ENCODE data around the gene GABRD.

GABRD gene

GRCh38 chr1:2042830-2043773, 24.0 kb downstream of the GABRD start:
- no peak for FAIRE-seq

DNA sequence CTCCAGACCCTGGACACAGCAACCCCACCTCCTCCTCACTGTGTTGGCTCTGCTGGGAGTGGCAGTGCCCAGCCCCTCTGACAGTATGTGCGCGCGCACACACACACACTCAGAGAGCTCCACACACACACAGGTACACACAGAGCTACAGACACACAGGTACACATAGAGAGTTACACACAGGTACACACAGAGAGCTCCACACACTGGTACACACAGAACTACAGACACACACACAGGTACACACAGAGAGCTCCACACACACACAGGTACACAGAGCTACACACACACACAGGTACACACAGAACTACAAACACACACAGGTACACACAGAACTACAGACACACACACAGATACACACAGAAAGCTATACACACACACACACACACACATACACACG, 24.7 kb downstream of the GABRD start:
- FAIRE-seq = no peak

DNA sequence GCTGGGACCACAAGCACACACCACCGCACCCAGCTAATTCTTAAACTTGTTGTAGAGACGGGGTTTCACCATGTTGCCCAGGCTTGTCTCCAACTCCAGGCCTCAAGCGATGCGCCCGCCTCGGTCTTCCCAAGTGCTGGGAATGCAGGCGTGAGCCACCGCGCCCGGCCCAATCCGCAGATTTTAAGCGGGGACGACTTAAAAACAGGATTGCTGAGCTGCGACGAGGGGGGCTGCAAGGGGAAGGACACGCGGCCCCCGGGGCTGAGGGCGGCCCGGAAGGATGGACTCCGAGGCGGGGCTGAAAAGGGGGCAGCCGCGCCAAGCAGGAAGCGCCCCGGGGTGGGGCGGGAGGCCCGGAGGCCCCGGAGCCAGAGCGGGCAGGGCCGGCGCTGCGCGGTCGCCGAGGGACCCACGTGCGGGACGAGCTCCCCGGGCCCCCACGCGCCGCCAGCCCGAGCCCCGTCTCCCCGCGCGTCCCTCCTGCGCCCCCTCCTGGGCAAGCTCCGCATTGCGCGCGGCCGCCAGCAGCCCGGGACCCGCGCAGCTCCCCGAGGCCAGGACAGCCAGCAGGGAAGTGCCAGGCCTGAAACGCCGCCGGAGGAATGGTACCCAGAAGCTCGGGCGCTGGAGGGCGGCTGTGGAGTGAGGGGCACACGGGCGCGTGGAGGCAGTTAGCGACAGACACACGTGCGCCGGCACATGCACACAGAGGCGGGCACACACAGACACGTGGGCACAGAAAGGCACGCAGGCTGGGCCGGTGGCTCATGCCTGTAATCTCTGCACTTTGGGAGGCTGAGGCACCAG, 25.6 kb downstream of the GABRD start:
- no peak for FAIRE-seq

GRCh38 chr1:2045468-2046173, 26.5 kb downstream of the GABRD start:
- no peak for FAIRE-seq

GRCh38 chr1:2046174-2046917, 27.2 kb downstream of the GABRD start:
- FAIRE-seq = no peak

DNA sequence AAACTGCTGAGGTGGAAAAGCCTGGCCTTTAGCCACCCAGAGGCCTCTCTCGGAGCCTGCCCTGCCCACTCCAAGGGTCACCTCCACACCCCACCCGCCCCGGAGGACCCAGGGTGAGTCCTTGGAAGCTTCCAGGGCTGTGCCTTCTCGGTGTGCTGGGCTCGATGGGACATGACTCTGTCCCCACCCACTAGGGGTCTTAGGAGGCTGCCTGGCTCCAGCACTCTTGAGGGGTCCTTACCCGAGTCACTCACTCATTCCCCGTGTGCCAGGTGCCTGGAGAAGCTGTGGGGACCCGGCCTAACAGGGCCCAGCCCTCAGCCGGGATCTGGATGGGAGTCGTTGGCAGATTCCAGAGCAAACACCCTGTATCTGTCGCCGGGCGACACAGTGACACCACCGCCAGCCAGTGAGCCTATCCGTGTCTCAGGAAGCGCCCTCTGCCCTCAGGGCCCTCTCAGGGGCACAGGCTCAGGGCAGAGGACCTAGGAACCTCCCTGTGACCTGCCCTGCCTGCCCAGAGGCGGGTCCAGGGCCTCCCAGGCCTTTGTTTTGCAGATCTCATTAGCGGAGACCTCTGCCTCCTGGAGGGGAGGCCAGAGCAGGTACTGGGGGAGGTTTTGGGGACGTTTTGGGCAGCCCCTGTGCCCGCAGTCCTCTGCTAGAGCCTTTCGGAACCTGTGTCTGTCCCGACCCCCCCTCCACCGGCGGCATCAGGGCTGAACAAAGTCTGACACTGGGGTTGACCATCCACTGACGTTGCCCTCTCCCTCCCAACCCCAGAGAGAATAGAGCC, 28.0 kb downstream of the GABRD start:
- FAIRE-seq = no peak

DNA sequence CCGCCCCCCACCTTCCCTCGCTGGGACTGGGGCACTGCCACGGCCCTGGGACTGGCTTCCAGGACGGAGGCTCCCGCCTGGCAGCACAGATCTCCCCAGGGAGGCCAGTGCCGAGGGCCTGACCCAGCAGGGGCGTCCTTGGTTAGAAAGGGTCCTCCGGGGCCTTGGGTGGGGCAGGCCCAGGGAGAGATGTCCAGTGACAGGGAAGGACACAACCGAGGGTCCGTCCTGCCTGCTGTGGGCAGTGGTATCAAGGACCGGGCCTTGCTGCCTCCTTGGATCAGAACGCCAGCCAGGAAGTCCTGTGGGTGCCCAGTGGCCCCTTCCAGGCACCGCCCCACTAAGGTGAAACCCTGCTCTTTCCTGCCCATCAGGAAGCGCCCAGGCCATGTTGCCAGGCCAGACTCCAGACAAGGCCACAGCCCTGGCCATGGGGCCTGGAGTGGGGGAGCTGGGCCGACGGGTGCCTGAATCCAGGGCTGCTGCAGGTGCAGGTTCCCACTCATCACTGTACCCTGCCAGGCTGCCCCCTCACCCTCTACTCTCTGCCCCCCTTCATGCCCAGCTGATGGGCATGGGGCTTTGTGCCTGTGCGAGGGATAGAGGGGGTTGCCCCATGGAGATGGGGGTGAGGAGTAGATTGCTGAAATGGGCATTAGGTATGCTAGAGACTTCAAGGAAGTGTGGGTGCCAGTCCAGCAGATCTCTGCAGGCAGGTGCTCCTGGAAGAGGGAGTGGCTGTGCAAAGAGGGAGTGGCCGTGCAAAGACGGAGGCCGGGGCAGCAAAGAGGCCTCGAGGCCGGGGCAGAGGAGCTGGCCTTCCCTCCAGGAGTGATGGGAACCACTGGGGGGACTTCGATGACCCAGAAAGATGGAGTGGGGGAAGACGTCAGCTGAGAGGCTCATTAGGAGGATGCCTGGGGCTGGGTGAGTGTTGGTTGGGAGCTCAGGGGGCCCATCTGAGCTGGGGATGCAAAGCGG, 28.9 kb downstream of the GABRD start:
- no peak for FAIRE-seq

- FAIRE-seq = no peak
Observed at GRCh38 chr1:2049225-2049717, 30.1 kb downstream of the GABRD start.

DNA sequence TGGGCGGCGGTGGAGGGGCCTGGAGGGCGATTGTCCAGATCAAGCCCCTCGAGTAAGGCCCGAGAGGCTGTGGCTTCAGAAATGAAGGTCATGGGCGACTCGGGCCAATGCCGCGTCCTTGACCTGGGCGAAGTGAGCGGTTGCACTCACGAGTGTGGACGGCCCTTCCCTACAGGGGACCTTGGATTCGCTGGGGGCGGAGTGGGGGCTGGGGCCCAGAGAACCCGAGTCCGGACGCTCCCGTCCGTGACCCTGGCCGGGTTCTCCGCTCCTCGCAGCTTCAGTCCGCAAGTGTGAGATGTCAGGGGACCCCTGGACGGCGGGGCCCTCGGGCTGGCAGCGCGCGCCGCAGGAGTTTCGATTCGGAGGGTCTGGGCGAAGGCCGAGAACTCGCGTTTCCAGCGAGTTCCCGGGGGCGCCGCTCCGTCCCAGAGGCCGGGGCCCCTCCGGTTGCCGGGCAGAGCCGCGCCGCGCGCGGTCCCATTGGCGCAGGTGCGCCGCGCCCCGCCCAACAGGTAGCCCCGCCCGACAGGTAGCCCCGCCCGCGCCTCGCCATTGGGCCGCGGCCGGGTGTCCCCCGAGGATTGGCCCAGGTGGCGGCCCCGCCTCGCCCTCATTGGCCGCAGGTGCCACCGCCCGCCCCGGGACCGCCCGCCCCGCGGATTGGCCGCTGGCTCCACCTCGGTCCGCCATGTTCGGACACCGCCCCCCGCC, 30.7 kb downstream of the GABRD start, which contains the start of gene PRKCZ:
Gene PRKCZ (plus strand): TSS at position 694 of the 714 bp plus-strand sequence. CDS start 220 bp downstream, outside the sequence.
- FAIRE-seq = no peak

DNA sequence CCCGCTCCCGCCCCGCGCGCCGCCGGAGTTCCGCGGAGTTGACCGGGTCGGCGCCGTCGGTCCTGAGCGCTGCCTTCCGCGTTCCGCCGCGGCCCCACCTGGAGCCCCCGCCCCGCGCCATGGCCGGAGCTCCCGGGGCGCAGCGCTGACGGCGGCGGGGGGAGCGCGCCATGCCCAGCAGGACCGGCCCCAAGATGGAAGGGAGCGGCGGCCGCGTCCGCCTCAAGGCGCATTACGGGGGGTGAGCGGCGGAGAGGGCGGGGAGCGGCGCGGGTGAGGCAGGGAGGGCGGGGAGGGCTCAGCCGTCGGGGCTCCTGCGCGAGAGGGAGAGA, 31.3 kb downstream of the GABRD start:
- FAIRE-seq = no peak

DNA sequence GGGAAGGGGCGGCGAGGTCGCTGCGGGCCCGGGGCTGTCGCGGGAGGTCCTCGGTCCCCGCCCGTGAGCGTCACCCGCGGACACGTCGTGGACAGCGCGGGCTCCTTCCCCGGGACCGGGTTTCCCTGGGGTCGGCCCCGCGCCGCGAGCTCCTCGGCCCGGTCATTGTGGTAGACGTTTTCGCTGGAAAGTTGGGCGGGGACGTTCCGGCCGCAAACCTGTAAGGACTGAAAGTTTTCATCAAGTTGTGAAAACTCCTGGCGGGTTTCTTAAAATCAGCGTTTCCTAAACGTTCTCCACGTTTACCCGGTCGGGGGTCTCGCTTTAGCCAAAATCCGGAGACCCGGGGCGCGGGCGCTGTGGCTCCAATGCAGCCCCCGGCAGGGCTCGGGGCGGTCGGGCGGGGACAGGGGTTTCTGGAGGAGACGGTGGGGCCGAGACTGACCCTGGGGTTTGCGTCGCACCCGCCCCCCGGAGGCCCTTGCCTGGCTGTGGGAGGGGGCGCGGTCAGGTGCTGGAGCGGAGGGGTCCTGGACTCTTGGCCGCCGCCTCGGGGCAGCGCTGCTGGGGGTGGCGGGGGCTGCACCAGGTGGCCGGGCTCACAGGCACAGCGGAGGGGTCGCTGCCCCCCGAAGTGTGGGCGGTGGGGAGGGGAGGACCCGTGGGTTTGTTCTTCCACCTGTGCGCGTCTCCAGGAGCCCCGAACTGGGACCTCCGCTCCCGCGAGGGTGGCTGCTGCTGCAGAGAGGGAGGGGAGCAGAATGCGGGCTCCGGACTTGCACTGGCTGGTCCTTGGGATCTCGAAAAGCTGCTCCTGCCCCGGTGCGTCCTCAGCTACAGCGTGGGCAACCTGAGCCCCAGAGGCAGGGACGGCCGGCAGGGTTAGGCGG, 31.9 kb downstream of the GABRD start:
- no peak for FAIRE-seq

DNA sequence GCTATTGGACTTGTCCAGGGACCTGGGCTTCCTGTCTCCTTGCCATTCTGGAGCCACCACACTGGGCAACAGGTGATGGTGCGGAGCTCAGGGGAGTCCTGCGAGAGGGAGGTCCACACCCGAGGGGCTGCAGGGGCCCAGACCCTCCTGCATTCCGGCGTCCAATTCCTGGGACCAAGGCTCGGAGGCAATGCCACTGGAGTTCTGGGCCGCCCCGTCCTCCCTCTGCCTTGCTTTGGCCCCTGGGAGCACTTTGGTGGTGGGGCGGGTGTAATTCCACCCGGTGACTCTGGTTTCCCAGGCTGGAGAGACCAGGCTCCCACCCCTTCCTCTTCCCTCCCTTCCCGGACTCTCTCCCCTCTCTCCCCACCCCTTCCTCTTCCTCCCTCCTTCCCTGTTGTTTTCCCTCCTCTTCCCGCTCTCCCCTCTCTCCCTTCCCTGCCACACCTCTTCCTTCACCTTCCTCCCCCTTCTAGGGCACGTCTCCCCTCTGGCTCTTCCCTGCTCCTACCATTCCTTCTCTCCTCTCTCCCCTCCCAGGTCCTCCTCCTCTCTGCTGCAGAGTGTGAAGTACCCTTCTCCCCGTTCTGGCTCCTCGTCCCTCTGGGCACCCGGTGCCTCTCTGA, 33.0 kb downstream of the GABRD start:
- FAIRE-seq = no peak

- no peak for FAIRE-seq
Observed at GRCh38 chr1:2052756-2053155, 33.6 kb downstream of the GABRD start.

GRCh38 chr1:2053217-2053616, 34.1 kb downstream of the GABRD start:
- FAIRE-seq = no peak

GRCh38 chr1:2053784-2054376, 34.7 kb downstream of the GABRD start:
- FAIRE-seq = no peak

- no peak for FAIRE-seq
Observed at GRCh38 chr1:2054560-2054959, 35.4 kb downstream of the GABRD start.

DNA sequence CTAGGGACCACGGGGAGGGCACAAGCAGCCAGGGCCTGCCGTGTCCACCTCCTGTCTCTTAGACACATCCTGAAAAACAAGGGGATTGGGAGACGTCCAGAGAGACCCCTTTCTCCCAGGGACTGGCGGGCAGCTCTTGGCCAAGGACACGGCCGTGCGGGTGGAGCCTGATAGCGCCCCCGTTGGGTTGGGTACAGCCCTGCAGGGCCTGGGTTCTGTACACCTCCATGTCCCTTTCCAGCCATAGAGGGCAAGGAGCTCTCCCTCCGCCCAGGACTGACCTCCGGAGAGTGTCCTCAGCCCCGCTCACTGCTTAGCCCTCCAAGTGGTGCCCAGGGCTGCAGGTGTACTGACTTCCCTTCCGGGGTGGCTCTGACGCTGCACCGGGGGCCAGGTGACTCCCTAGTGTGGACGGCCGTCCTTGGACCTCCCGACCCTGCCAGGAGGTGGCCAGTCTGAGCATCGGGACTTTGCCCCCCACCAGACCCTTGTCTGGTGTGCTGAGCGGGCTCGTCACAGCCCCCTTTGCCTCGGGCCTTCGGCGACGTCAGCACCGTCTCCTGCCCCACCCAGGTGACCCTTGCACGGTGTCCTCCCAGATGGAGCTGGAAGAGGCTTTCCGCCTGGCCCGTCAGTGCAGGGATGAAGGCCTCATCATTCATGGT, 36.9 kb downstream of the GABRD start:
- no peak for FAIRE-seq

All from endometrium (tissue), 2 donors.